Cerebellar cortex (tissue), 1 donor: ENCODE data around the gene TOMM70.
"Not testable (repeated sequence)": the region's sequence is repeated elsewhere in the genome, so short reads cannot be mapped to it uniquely, and the experiment has no call there.

Experiments
- DNase-seq: peaks from one replicate; pipeline ENCODE4 v3.0.0-alpha.2; 2015; ENCODE audit warnings: low spot score

TOMM70 gene

GRCh38 chr3:100364421-100364820 is 36.5 kb downstream of the TOMM70 start:
- DNase-seq = no peak

- no peak for DNase-seq
Observed at GRCh38 chr3:100361897-100362296, 39.0 kb downstream of the TOMM70 start.

- DNase-seq = no peak
Observed at GRCh38 chr3:100360757-100361496, 40.0 kb downstream of the TOMM70 start.

- DNase-seq = no peak
Observed at GRCh38 chr3:100359035-100359434, 41.9 kb downstream of the TOMM70 start.

- DNase-seq = no peak
Observed at GRCh38 chr3:100358413-100358812, 42.5 kb downstream of the TOMM70 start.

- DNase-seq = no peak
Observed at GRCh38 chr3:100354850-100355249, 46.0 kb downstream of the TOMM70 start.

- no peak for DNase-seq
Observed at GRCh38 chr3:100352296-100353231, 48.3 kb downstream of the TOMM70 start.

GRCh38 chr3:100351770-100352169 is 49.1 kb downstream of the TOMM70 start:
- DNase-seq = not testable (repeated sequence)

GRCh38 chr3:100348727-100349126 is 52.2 kb downstream of the TOMM70 start:
- DNase-seq = no peak

GRCh38 chr3:100340527-100340926 is 60.4 kb downstream of the TOMM70 start:
- no peak for DNase-seq

- DNase-seq = no peak
Observed at GRCh38 chr3:100339786-100340185, 61.1 kb downstream of the TOMM70 start.

GRCh38 chr3:100338911-100339310 is 62.0 kb downstream of the TOMM70 start:
- DNase-seq = no peak

GRCh38 chr3:100336229-100336628 is 64.7 kb downstream of the TOMM70 start:
- not testable (repeated sequence) for DNase-seq

- peak; percentile 31 for DNase-seq
Observed at GRCh38 chr3:100335434-100335833, 65.5 kb downstream of the TOMM70 start.

- peak; percentile 85 for DNase-seq
Observed at GRCh38 chr3:100334488-100335351, 66.2 kb downstream of the TOMM70 start, which contains the start of gene NIT2. NIT2 (plus strand) TSS chr3:100334757; CDS start chr3:100334792, 35 bp downstream.

- no peak for DNase-seq
Observed at GRCh38 chr3:100333970-100334487, 66.9 kb downstream of the TOMM70 start.

GRCh38 chr3:100333051-100333450 is 67.8 kb downstream of the TOMM70 start:
- no peak for DNase-seq

- no peak for DNase-seq
Observed at GRCh38 chr3:100331660-100332059, 69.2 kb downstream of the TOMM70 start.

GRCh38 chr3:100330651-100331050 is 70.2 kb downstream of the TOMM70 start:
- DNase-seq = no peak

GRCh38 chr3:100329800-100330489 is 70.9 kb downstream of the TOMM70 start:
- no peak for DNase-seq

- DNase-seq = not testable (repeated sequence)
Observed at GRCh38 chr3:100327377-100327776, 73.5 kb downstream of the TOMM70 start.
